MM.1S (cell line): ENCODE results near the gene DUSP10.

ENCODE experiments used
- DNase-seq: peaks from one replicate; pipeline ENCODE4 v3.0.0-alpha.2; 2015
- H2AFZ ChIP-seq: fragments of 300-600 bp; sonication (generic); 2 replicates; pipeline ENCODE4 v1.6.0; 2016; ENCODE audit warnings: antibody characterized with exemption, low read length
- H3F3A ChIP-seq: fragments of 300-600 bp; sonication (generic); 2 replicates; pipeline ENCODE4 v1.6.1; 2016; ENCODE audit warnings: mild to moderate bottlenecking, antibody characterized with exemption, low read length, moderate library complexity, mixed read lengths; ENCODE audit not compliant: insufficient read depth
- H3K27ac ChIP-seq: fragments of 300-600 bp; sonication (generic); 2 replicates; pipeline ENCODE4 v1.5.1; 2016; ENCODE audit warnings: mild to moderate bottlenecking, low read length
- H3K27me3 ChIP-seq: fragments of 300-600 bp; sonication (generic); replicated peaks from 2 replicates; pipeline ENCODE4 v1.6.0; 2016; ENCODE audit warnings: low read length; ENCODE audit not compliant: insufficient read depth
- H3K36me3 ChIP-seq: fragments of 300-600 bp; sonication (generic); replicated peaks from 2 replicates; pipeline ENCODE4 v1.6.1; 2016; ENCODE audit warnings: mild to moderate bottlenecking, low read length, mixed read lengths; ENCODE audit not compliant: insufficient read depth
- H3K4me1 ChIP-seq: fragments of 300-600 bp; sonication (generic); 2 replicates; pipeline ENCODE4 v1.6.1; 2016; ENCODE audit warnings: low read length, mixed read lengths
- H3K4me2 ChIP-seq: fragments of 300-600 bp; sonication (generic); 2 replicates; pipeline ENCODE4 v1.6.0; 2016; ENCODE audit warnings: low read depth, low read length
- H3K4me3 ChIP-seq: fragments of 300-600 bp; sonication (generic); 2 replicates; pipeline ENCODE4 v1.5.1; 2016; ENCODE audit warnings: low read length, mixed read lengths
- H3K79me2 ChIP-seq: fragments of 300-600 bp; sonication (generic); 2 replicates; pipeline ENCODE4 v1.6.1; 2016; ENCODE audit warnings: mixed run types, low read length, mixed read lengths
- H3K9ac ChIP-seq: fragments of 300-600 bp; sonication (generic); 2 replicates; pipeline ENCODE4 v1.6.1; 2016; ENCODE audit warnings: low read length, mixed read lengths
- H3K9me2 ChIP-seq: fragments of 300-600 bp; sonication (generic); replicated peaks from 2 replicates; pipeline ENCODE4 v1.6.1; 2016; ENCODE audit warnings: mild to moderate bottlenecking, low read length, mixed read lengths; ENCODE audit not compliant: insufficient read depth
- H3K9me3 ChIP-seq: fragments of 300-600 bp; sonication (generic); replicated peaks from 2 replicates; pipeline ENCODE4 v1.6.1; 2016; ENCODE audit warnings: mild to moderate bottlenecking, low read length, mixed read lengths; ENCODE audit not compliant: insufficient read depth
- H4K20me1 ChIP-seq: fragments of 300-600 bp; sonication (generic); 2 replicates; pipeline ENCODE4 v1.6.1; 2016; ENCODE audit warnings: mild to moderate bottlenecking, low read length, moderate library complexity, mixed read lengths; ENCODE audit not compliant: insufficient read depth
- CTCF ChIP-seq: fragments of 300-600 bp; sonication (generic); IDR thresholded peaks from 2 replicates; pipeline ENCODE4 v1.5.1; 2016; ENCODE audit warnings: antibody characterized with exemption, low read length, mixed read lengths
- EZH2 ChIP-seq: fragments of 300-600 bp; sonication (generic); optimal IDR thresholded peaks from 2 replicates; pipeline ENCODE3; 2017; ENCODE audit warnings: low read depth, mild to moderate bottlenecking, antibody characterized with exemption, low read length, mixed read lengths
- EZH2phosphoT487 ChIP-seq: fragments of 300-600 bp; sonication (generic); IDR thresholded peaks from 2 replicates; pipeline ENCODE4 v1.6.1; 2018; ENCODE audit warnings: antibody characterized with exemption, low read length

The DUSP10 gene

GRCh38 chr1:221711656-221712055 is 30.2 kb downstream of the DUSP10 start:
- Histone ChIP-seq H3F3A (no peaks in the 10 kb centered on the region), H3K9me3 (no peaks in the 10 kb centered on the region)

GRCh38 chr1:221711063-221711577 is 30.8 kb downstream of the DUSP10 start:
- H3K27me3 ChIP-seq = no peaks in the 10 kb centered on the region
- DNase-seq = no peak
- no peaks in the 10 kb centered on the region for H4K20me1 ChIP-seq
- H2AFZ ChIP-seq = no peak overlapping the region
- no peak overlapping the region for H3K4me3 ChIP-seq
- H3K4me1 ChIP-seq = no peaks in the 10 kb centered on the region
- no peak overlapping the region for H3K27ac ChIP-seq
- no peaks in the 10 kb centered on the region for H3K9me3 ChIP-seq
- no peaks in the 10 kb centered on the region for H3F3A ChIP-seq
- H3K9ac ChIP-seq = no peak overlapping the region
- no peaks in the 10 kb centered on the region for H3K9me2 ChIP-seq
- H3K36me3 ChIP-seq = no peaks in the 10 kb centered on the region
- no peak overlapping the region for H3K4me2 ChIP-seq
- H3K79me2 ChIP-seq = no peaks in the 10 kb centered on the region
- TF ChIP-seq CTCF = no peak
- no peak for TF ChIP-seq EZH2
- TF ChIP-seq EZH2phosphoT487 = no peak

More at GRCh38 chr1:221711656-221712055, 30.2 kb downstream of the DUSP10 start:
- TF ChIP-seq EZH2phosphoT487 (no peak), EZH2 (no peak), CTCF (no peak)
- Histone ChIP-seq H3K4me1 (no peaks in the 10 kb centered on the region), H3K4me3 (no peak overlapping the region), H3K4me2 (no peak overlapping the region), H3K27ac (no peak overlapping the region), H3K9ac (no peak overlapping the region), H3K36me3 (no peaks in the 10 kb centered on the region), H4K20me1 (no peaks in the 10 kb centered on the region), H2AFZ (no peak overlapping the region), H3K27me3 (no peaks in the 10 kb centered on the region), H3K9me2 (no peaks in the 10 kb centered on the region), H3K79me2 (no peaks in the 10 kb centered on the region)
- DNase-seq = no peak

- H3K9ac ChIP-seq = no peak overlapping the region
- H3K79me2 ChIP-seq = no peaks in the 10 kb centered on the region
- no peaks in the 10 kb centered on the region for H3K4me1 ChIP-seq
- no peaks in the 10 kb centered on the region for H3K9me3 ChIP-seq
- H3K4me3 ChIP-seq = no peak overlapping the region
- TF ChIP-seq EZH2phosphoT487 (no peak), EZH2 (no peak), CTCF (no peak)
- H3K4me2 ChIP-seq = no peak overlapping the region
- H3K27me3 ChIP-seq = no peaks in the 10 kb centered on the region
- H4K20me1 ChIP-seq = no peaks in the 10 kb centered on the region
- no peaks in the 10 kb centered on the region for H3K9me2 ChIP-seq
- no peak overlapping the region for H3K27ac ChIP-seq
- H3K36me3 ChIP-seq = no peaks in the 10 kb centered on the region
- no peaks in the 10 kb centered on the region for H3F3A ChIP-seq
- no peak overlapping the region for H2AFZ ChIP-seq
- no peak for DNase-seq
These were observed 32.0 kb downstream of the DUSP10 start for GRCh38 chr1:221709854-221710253.
